Gastrocnemius medialis (tissue), 4 donors: ENCODE measurements around the gene PLD1.

Experiments used
- POLR2A ChIP-seq, 2 donors: fragments of 450-650 bp; IDR thresholded peaks; one replicate each; pipeline ENCODE4 v1.6.1; 2017; ENCODE audit warnings: antibody characterized with exemption in 2 of 2, mild to moderate bottlenecking in 2 of 2, moderate library complexity in 2 of 2
- TF ChIP-seq, protein P1 (sequence below), 5 experiments: fragments of 450-650 bp in 3 of 5; fragments of 200-600 bp in 2 of 5; sonication (generic) in 2 of 5; IDR thresholded peaks in 4 of 5; conservative IDR thresholded peaks in 1 of 5; 1 replicate in 4 of 5; 2 replicates in 1 of 5; pipeline ENCODE4 v1.5.1; 2016 to 2019; ENCODE audit warnings: antibody characterized with exemption in 5 of 5, mild to moderate bottlenecking in 3 of 5, moderate library complexity in 3 of 5

DNA sequence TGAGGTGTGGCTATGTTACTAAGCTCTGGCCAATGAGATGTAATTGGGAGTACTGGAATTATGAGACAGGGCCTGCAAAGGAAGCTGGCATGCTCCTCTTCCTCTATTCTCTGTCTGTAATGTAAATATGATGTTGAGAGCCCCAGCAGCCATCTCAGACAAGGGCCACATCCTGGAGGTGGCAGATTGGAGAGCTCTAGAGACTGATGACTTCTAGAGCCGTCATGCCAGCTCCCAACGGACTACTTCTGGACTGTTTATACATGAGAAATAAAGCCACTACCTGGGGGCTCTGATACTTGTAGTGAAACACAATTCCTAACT lies 19.7 kb downstream of the PLD1 start:
- TF ChIP-seq, protein P1, sequence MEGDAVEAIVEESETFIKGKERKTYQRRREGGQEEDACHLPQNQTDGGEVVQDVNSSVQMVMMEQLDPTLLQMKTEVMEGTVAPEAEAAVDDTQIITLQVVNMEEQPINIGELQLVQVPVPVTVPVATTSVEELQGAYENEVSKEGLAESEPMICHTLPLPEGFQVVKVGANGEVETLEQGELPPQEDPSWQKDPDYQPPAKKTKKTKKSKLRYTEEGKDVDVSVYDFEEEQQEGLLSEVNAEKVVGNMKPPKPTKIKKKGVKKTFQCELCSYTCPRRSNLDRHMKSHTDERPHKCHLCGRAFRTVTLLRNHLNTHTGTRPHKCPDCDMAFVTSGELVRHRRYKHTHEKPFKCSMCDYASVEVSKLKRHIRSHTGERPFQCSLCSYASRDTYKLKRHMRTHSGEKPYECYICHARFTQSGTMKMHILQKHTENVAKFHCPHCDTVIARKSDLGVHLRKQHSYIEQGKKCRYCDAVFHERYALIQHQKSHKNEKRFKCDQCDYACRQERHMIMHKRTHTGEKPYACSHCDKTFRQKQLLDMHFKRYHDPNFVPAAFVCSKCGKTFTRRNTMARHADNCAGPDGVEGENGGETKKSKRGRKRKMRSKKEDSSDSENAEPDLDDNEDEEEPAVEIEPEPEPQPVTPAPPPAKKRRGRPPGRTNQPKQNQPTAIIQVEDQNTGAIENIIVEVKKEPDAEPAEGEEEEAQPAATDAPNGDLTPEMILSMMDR (IDR thresholded peaks at IDR 0.05 in 4 of 5, conservative IDR thresholded peaks at IDR 0.05 in 1 of 5), result no peak
- TF ChIP-seq POLR2A (IDR thresholded peaks at IDR 0.05), result no peak
